ENCODE data around the gene TTC28.
"Not testable (repeated sequence)": the region's sequence is repeated elsewhere in the genome, so short reads cannot be mapped to it uniquely, and the experiment has no call there.

Gene TTC28

DNA sequence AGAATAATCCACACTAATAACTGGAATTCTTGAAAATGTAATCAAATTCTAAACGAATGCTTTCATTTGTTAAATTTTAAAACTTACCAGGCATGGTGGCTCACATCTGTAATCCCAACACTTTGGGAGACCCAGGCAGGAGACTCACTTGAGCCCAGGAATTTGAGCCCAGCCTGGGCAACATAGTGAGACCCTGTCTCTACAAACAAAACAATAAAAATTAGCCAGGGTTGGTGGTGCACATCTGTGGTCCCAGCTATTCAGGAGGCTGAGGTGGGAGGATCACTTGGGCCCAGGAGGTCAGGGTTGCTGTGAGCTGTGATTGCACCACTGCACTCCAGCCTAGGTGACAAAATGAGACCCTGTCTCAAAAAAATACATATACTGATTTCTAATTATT lies 212.6 kb downstream of the TTC28 start:
- 100% methylated on average over 1 of the region's 1 CpG for WGBS
- H3K9ac ChIP-seq (ENCODE audit: low read length); H3K4me2 ChIP-seq (ENCODE audit: low read length, poor library complexity, severe bottlenecking); DNase-seq; H3K27me3 ChIP-seq (ENCODE audit: control insufficient read depth in 1 of 2, insufficient read depth in 1 of 2, low read length in 2 of 2); H2AK5ac ChIP-seq (ENCODE audit: low read length, severe bottlenecking); H3K14ac ChIP-seq (ENCODE audit: low read length in 2 of 2); H3K27ac ChIP-seq (ENCODE audit: low read length, poor library complexity, severe bottlenecking); H2AFZ ChIP-seq (ENCODE audit: low read depth, low read length); H3K9me3 ChIP-seq (ENCODE audit: control insufficient read depth, low read length); H3K4me3 ChIP-seq (ENCODE audit: insufficient read depth in 1 of 2, low read depth in 1 of 2, low read length in 2 of 2); H3K18ac ChIP-seq (ENCODE audit: low read depth in 1 of 2, low read length in 2 of 2); H2BK120ac ChIP-seq (ENCODE audit: low read depth, low read length); H2BK15ac ChIP-seq (ENCODE audit: low read depth, poor library complexity, severe bottlenecking); H3K23ac ChIP-seq (ENCODE audit: low read length in 2 of 2); H3K4ac ChIP-seq (ENCODE audit: low read depth in 1 of 2, low read length in 2 of 2); H4K91ac ChIP-seq (ENCODE audit: low read length); H3K4me1 ChIP-seq (ENCODE audit: control insufficient read depth, insufficient read depth, low read depth, low read length); H4K8ac ChIP-seq (ENCODE audit: low read length); H2BK12ac ChIP-seq (ENCODE audit: low read length in 2 of 2); H2BK5ac ChIP-seq (ENCODE audit: low read depth, low read length, poor library complexity, severe bottlenecking); H3K36me3 ChIP-seq (ENCODE audit: control insufficient read depth in 1 of 2, insufficient read depth in 2 of 2, low read depth in 1 of 2, low read length in 2 of 2): not testable (repeated sequence)
- H3K79me1 ChIP-seq (replicated peaks; ENCODE audit: low read length, poor library complexity, severe bottlenecking), result peaks cover 11% of the 10 kb centered on the region

DNA sequence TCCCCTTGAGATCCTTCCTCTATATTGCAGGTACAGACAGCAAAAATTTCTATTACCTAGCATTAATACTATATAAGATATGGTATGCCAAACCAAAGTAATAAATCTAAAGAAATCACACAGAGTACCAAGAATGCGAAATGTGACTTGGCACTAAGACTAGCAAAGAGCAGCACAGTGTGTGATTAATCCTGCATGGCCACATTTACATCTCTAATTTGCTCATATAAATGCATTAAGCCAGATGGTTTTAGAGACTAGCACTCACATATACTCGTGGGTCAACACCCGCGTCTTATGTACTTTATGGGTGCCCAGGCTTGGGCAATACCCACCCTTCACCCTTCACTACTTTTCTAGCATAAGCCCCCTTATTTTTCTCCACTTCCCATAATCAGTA lies 213.2 kb downstream of the TTC28 start:
- H2BK15ac ChIP-seq (ENCODE audit: low read depth, poor library complexity, severe bottlenecking), result no peak overlapping the region
- H4K91ac ChIP-seq (ENCODE audit: low read length), result no peak overlapping the region
- peaks cover 11% of the 10 kb centered on the region for H3K79me1 ChIP-seq (replicated peaks; ENCODE audit: low read length, poor library complexity, severe bottlenecking)
- H3K23ac ChIP-seq (ENCODE audit: low read length in 2 of 2), result no peak overlapping the region
- no peak overlapping the region for H3K14ac ChIP-seq (ENCODE audit: low read length in 2 of 2)
- no peak overlapping the region for H2AK5ac ChIP-seq (ENCODE audit: low read length, severe bottlenecking)
- no peak overlapping the region for H3K18ac ChIP-seq (ENCODE audit: low read depth in 1 of 2, low read length in 2 of 2)
- DNase-seq, result no peak
- no peak overlapping the region for H2BK5ac ChIP-seq (ENCODE audit: low read depth, low read length, poor library complexity, severe bottlenecking)
- peaks cover under 1% of the 10 kb centered on the region for H3K4me1 ChIP-seq (ENCODE audit: control insufficient read depth, insufficient read depth, low read depth, low read length)
- no peak overlapping the region for H2BK12ac ChIP-seq (ENCODE audit: low read length in 2 of 2)
- no peak overlapping the region for H2BK120ac ChIP-seq (ENCODE audit: low read depth, low read length)
- no peaks in the 10 kb centered on the region for H3K9me3 ChIP-seq (ENCODE audit: control insufficient read depth, low read length)
- H3K4me3 ChIP-seq (ENCODE audit: insufficient read depth in 1 of 2, low read depth in 1 of 2, low read length in 2 of 2), result no peak overlapping the region
- no peak overlapping the region for H4K8ac ChIP-seq (ENCODE audit: low read length)
- no peak overlapping the region for H3K9ac ChIP-seq (ENCODE audit: low read length)
- no peak overlapping the region for H3K27ac ChIP-seq (ENCODE audit: low read length, poor library complexity, severe bottlenecking)
- H3K36me3 ChIP-seq (ENCODE audit: control insufficient read depth in 1 of 2, insufficient read depth in 2 of 2, low read depth in 1 of 2, low read length in 2 of 2), result no peaks in the 10 kb centered on the region
- no peak overlapping the region for H2AFZ ChIP-seq (ENCODE audit: low read depth, low read length)
- 97% methylated on average over 4 of the region's 4 CpGs for WGBS
- no peak overlapping the region for H3K4ac ChIP-seq (ENCODE audit: low read depth in 1 of 2, low read length in 2 of 2)
- no peak overlapping the region for H3K4me2 ChIP-seq (ENCODE audit: low read length, poor library complexity, severe bottlenecking)
- H3K27me3 ChIP-seq (ENCODE audit: control insufficient read depth in 1 of 2, insufficient read depth in 1 of 2, low read length in 2 of 2), result no peaks in the 10 kb centered on the region

DNA sequence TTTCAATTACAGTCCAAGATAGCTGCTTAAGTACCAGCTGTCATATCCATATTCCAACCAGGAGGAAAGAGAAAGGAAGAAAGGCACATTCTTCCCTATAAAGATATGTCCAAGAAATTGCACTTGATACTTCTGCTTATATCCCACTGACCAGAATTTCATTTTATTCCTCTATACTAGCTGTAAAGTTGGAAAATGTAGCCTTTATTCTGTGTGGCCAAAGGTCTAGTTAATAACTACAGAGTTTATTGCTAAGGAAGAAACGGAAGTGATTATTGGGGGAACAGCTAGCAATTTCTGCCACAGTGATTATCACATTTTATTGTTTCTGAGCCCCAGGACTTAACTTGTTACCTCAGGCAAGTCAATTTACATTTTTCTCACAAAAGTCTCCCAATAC lies 213.8 kb downstream of the TTC28 start:
- Histone ChIP-seq H3K9ac (ENCODE audit: low read length) (no peak overlapping the region), H3K4me3 (ENCODE audit: insufficient read depth in 1 of 2, low read depth in 1 of 2, low read length in 2 of 2) (no peak overlapping the region), H4K8ac (ENCODE audit: low read length) (no peak overlapping the region), H2BK5ac (ENCODE audit: low read depth, low read length, poor library complexity, severe bottlenecking) (no peak overlapping the region), H4K91ac (ENCODE audit: low read length) (no peak overlapping the region), H3K79me1 (replicated peaks; ENCODE audit: low read length, poor library complexity, severe bottlenecking) (peaks cover 11% of the 10 kb centered on the region), H3K27ac (ENCODE audit: low read length, poor library complexity, severe bottlenecking) (no peak overlapping the region), H2BK120ac (ENCODE audit: low read depth, low read length) (no peak overlapping the region), H3K4me1 (ENCODE audit: control insufficient read depth, insufficient read depth, low read depth, low read length) (peaks cover 2% of the 10 kb centered on the region), H3K27me3 (ENCODE audit: control insufficient read depth in 1 of 2, insufficient read depth in 1 of 2, low read length in 2 of 2) (no peaks in the 10 kb centered on the region), H2BK15ac (ENCODE audit: low read depth, poor library complexity, severe bottlenecking) (no peak overlapping the region), H3K4me2 (ENCODE audit: low read length, poor library complexity, severe bottlenecking) (no peak overlapping the region), H3K4ac (ENCODE audit: low read depth in 1 of 2, low read length in 2 of 2) (no peak overlapping the region), H2AFZ (ENCODE audit: low read depth, low read length) (no peak overlapping the region), H3K18ac (ENCODE audit: low read depth in 1 of 2, low read length in 2 of 2) (no peak overlapping the region), H2BK12ac (ENCODE audit: low read length in 2 of 2) (no peak overlapping the region), H3K36me3 (ENCODE audit: control insufficient read depth in 1 of 2, insufficient read depth in 2 of 2, low read depth in 1 of 2, low read length in 2 of 2) (no peaks in the 10 kb centered on the region), H3K14ac (ENCODE audit: low read length in 2 of 2) (no peak overlapping the region), H3K23ac (ENCODE audit: low read length in 2 of 2) (no peak overlapping the region), H3K9me3 (ENCODE audit: control insufficient read depth, low read length) (no peaks in the 10 kb centered on the region), H2AK5ac (ENCODE audit: low read length, severe bottlenecking) (no peak overlapping the region)
- DNase-seq, result no peak
- whole genome bisulfite sequencing, result 75% methylated on average over 1 of the region's 1 CpG

DNA sequence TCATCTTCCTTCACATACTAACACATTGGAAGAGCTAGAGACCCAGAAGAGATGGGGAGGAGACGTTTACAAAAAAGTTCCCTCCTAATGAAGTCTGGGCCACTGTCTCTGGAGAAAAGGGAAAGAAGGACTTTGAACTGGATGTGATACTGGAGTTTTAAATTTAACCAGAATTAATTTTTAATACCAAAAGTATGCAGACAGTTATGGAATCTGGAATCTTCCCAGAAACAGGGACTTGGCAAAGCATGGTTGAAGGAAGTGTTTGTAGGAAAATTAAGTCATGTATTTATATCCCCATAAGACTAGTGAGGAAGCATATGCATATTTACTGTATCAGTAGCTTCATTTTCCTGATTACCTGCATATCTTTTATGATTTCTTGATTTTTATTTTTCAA lies 215.5 kb downstream of the TTC28 start:
- Histone ChIP-seq H4K8ac (ENCODE audit: low read length) (no peak overlapping the region), H3K4me3 (ENCODE audit: insufficient read depth in 1 of 2, low read depth in 1 of 2, low read length in 2 of 2) (no peak overlapping the region), H3K9me3 (ENCODE audit: control insufficient read depth, low read length) (no peaks in the 10 kb centered on the region), H3K4me1 (ENCODE audit: control insufficient read depth, insufficient read depth, low read depth, low read length) (peaks cover 2% of the 10 kb centered on the region), H2AK5ac (ENCODE audit: low read length, severe bottlenecking) (no peak overlapping the region), H3K79me1 (replicated peaks; ENCODE audit: low read length, poor library complexity, severe bottlenecking) (peaks cover 13% of the 10 kb centered on the region), H3K36me3 (ENCODE audit: control insufficient read depth in 1 of 2, insufficient read depth in 2 of 2, low read depth in 1 of 2, low read length in 2 of 2) (no peaks in the 10 kb centered on the region), H2BK12ac (ENCODE audit: low read length in 2 of 2) (no peak overlapping the region), H3K14ac (ENCODE audit: low read length in 2 of 2) (no peak overlapping the region), H3K4me2 (ENCODE audit: low read length, poor library complexity, severe bottlenecking) (no peak overlapping the region), H2BK120ac (ENCODE audit: low read depth, low read length) (no peak overlapping the region), H3K27me3 (ENCODE audit: control insufficient read depth in 1 of 2, insufficient read depth in 1 of 2, low read length in 2 of 2) (no peaks in the 10 kb centered on the region), H2BK15ac (ENCODE audit: low read depth, poor library complexity, severe bottlenecking) (no peak overlapping the region), H3K27ac (ENCODE audit: low read length, poor library complexity, severe bottlenecking) (no peak overlapping the region), H2AFZ (ENCODE audit: low read depth, low read length) (no peak overlapping the region), H3K18ac (ENCODE audit: low read depth in 1 of 2, low read length in 2 of 2) (no peak overlapping the region), H3K4ac (ENCODE audit: low read depth in 1 of 2, low read length in 2 of 2) (no peak overlapping the region), H2BK5ac (ENCODE audit: low read depth, low read length, poor library complexity, severe bottlenecking) (no peak overlapping the region), H3K23ac (ENCODE audit: low read length in 2 of 2) (no peak overlapping the region), H3K9ac (ENCODE audit: low read length) (no peak overlapping the region), H4K91ac (ENCODE audit: low read length) (no peak overlapping the region)
- no peak for DNase-seq
- 83% methylated on average over 1 of the region's 1 CpG for WGBS
